Stimulated activated CD8-positive, alpha-beta memory T cell treated with anti-CD3 and anti-CD28 coated beads, Interleukin-4, amount 100 ng/mL, for 1 hour (primary cell): ENCODE results near the gene PPM1K.

ENCODE experiments used
- DNase-seq, 2 donors: peaks; one replicate each; pipeline ENCODE4 v3.0.0-alpha.2; 2020; ENCODE audit warnings: low read depth in 2 of 2, low spot score in 1 of 2

The PPM1K gene

DNA sequence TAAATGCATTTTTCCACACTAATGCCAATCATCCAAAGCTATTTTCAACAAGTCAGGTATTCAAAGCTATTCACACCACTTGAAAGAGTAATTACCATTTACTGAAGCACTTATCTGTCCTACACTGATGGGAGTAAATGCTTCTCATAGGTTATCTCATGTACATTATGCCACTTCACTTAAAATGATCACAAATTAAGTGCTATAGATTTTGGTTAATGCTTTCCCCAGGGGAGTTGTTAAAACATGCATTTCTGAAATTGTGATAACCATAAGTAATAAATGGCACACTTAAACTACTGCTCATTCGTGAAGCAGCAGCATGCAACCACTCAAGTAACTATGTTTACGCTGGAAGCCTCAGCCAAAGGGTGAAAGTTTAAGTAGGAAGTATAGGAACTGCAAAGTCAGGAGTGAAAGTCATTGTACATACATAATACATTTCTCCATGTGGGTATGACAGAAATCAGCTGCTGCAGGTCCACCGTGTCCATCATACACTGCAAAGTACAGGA is 6.6 kb downstream of the PPM1K start:
- no peak for DNase-seq

DNA sequence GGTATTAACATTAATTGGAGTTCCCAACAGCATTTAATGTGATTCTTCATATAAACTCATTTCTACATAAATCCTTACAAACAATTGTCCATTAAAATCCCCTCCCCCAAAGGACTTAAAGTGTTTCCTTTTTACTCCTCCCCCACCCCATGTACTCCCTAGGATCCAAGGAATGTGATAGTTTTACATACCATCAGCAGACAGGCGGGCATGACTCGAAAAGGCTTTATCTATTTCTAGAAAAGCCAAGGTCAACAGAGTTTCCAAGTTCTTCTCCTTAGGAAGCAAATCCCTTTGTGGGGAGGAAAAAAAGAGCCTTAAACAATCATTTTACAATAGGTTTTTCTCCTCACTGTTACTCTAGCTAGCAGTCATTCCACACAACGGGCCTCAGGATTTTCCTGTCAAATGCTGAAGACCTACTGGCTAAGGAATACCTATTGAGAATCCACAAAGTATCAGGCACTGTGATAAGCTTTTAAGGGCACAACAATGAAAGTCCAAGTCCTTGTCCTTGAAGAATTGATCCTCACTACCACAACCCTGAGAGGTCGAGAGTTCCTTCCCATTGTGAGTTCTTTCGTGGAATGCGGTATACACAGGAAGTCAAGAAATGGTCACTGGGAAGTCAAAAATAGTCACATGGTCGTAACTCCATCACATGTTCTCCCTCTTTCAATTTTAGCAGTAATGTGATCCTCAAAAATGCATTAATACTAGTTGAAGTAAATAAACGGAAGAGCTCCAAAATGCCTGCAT is 7.2 kb downstream of the PPM1K start:
- no peak for DNase-seq

DNA sequence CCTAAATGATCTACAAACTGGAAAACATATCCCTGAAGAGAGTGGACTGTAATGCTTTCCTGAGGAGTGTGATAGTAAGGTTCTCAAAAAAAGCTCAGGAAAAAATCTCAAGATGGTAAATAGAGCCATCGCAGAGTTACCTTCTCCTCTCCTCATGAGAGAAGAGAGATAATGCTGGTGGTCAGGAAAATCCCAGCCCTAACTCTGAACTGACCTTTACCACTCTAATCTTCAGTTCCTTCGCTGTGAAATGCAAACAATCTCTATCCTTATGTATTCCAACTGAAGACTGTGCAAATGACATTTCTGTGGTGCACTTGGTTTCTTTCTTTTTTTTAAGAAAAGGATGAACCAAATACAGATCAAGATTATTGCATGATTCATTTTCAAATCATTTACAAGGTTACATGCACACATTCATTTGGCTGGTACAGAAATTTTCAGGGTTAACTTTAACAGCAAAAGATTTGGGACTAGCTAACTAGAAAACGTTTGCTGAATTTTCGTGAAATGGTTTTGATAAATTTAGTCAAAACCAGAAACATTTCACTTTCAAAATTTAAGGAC is 8.3 kb downstream of the PPM1K start:
- no peak for DNase-seq

DNA sequence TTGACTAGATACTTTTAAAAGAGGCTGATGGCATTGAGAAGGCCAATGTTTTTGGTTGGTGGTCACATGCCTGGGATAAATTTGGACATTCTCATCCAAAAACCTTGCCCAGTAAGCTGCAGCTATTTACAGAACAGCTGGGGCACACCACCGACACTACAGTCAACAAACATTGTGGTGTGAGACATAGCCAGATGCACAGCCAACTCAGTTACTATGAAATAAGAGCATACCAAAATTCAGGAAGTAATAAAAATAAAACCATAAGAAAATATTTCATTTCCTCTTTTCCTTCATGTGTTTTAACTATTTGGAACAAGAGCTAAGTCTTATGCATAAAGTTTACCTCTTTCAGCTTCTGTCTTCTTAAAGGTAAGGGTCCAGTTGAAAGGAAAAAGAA is 8.8 kb downstream of the PPM1K start:
- no peak for DNase-seq

DNA sequence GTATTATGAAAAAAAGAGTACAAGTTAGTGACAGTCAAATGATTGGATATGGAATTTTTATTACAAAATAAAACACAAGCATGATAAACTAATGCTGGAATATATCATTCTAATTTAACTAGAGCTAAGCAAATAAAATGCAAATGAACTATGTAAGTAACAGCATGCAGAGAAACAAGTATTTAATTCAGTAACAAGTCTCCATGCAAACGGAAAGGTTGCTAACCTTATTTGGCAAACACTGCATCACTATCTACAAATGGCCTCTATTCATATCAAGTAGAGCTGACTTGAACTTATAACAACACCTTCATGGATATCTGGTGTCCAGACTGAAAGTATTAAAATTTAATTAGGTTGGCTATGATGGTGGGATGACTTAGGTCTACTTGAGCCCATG is 15.4 kb downstream of the PPM1K start:
- no peak for DNase-seq

DNA sequence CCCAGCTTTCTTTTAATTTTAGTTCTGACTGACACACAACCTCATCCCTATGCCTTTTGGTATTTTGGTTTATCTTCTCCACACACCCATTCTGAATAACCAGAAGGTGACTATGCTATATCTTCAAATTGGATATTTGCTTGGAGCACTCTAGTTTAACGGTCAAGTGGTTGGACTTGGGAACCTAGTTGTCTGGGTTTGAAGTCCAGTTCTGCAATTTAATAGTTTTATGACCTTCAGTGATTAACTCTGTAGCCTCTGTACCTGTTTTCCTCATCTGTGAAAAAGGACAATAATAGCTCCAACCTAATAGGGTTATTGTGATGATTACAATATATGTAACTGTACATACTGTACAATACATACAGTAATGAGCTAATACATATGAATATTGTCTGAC is 20.0 kb downstream of the PPM1K start:
- DNase-seq, result no peak

DNA sequence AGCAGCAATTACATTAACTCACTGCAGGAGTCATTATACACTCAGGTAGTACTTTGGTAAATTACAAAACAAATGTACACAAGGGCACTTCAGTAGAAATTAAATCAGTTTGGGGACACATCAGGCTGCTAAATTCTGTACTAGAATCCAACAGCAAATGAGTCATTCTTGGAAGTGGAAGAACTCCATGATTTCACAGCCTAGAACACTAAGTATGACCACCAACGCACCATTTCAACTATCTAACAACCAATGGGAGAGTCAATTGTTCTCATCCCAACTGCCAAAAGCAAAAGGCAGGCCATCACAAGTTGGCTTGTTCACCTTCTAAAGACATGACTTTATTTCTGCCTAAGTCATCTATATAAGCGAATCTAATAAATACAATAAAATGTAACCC is 26.6 kb downstream of the PPM1K start:
- no peak for DNase-seq

DNA sequence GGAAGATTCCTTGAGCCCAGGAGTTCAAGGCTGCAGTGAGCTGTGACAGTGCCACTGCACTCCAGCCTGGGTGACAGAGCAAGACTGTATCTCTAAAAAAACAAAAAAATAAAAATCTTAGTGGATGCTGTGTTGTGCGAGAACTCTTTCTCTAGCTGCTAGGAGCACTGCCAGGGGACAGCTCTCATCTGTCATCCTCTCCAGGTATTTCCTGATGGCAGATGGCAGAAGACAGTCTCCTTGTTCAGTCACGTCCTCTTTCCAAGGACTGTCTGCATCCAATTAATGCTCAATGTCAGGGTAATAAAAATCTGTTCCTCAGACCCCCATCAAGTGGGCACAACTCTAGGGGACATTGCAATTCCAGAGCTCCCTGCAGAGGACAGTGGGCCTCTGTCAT is 29.2 kb downstream of the PPM1K start:
- no peak for DNase-seq

DNA sequence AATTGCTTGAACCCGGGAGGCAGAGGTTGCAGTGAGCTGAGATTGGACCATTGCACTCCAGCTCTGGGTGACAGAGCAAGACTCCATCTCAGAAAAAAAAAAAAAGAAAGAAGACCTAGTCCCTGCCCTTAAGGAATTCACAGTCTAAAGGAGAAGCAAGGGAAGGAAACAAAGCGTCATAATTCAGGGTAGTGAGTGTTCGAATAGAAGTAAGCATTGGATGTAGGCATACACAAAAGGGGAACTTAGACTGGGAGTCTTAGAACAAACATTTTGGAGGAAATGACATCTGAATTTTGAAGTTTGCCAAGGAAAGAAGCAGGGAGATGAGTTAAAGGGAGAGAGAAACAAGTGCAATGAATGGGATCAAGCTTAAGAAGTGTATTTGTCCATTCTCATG is 32.4 kb downstream of the PPM1K start:
- DNase-seq, result no peak

DNA sequence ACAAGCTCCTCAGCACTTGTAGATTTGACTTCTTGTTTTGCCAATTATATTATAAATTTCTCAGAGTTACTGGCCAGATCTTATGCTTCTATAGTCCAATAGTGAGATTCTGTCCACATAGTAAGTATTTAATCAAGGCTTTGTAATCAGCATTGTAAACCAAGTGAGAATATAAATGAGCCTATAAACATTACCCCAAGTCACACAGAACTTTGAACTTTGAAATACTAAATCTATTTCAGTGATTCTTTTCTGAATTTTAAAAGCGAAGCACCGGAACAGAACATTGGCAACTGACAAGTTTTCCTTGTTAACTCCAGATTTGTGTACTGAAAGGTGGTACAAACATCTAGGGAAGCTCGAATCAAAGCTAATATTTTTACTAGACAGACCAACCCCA is 37.2 kb downstream of the PPM1K start:
- no peak for DNase-seq

DNA sequence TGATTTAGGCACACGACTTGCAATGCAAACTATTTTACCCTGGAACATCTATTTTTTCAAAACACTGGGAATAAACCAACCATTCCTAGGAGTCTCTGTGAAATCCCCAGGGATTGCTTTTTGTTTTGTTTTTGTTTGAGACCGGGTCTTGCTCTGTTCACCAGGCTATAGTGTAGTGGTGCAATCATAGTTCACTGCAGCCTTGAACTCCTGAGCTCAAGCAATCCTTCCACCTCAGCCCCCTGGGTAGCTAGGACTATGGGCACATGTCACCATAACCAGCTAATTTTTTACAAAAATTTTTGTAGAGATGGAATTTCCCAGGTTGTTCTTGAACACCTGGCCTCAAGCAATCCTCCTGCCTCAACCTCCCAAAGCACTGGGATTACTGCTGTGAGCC is 37.8 kb downstream of the PPM1K start:
- DNase-seq, result no peak

DNA sequence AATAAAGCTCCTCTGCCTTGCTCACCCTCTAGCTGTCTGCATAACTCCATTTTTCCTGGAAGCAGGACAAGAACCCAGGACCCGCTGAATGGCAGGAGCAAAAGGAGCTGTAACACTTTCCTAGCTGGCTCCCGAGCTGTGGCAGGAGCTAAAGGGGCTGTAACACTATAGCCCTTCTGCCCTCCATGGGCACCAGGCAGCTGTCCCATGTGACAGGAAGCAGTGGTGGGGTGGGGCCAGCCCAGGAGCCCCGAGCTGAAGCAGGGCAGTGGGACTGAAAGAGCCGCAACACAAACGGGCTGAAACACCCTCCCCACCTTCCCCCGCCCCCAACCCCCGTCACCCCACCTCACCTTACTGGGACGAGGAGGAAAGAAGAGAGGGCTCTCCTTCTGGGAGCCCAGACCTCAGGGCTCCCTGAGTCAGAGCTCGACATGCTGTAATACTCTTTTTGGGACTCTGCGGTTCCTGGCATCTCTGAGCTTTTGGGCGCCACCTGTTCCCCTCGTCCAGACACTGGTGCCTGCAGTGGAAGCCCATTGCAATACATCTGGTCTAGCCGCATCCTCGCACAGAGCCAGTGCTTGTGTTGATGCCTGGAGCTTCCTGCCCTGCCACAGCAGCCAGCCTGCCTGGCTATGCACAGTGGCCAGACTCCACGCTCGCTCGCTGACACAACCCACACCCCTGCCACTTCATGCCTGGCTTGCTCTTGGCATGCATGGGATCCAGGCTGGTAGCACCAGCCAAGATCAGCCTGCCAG is 39.4 kb downstream of the PPM1K start:
- no peak for DNase-seq

DNA sequence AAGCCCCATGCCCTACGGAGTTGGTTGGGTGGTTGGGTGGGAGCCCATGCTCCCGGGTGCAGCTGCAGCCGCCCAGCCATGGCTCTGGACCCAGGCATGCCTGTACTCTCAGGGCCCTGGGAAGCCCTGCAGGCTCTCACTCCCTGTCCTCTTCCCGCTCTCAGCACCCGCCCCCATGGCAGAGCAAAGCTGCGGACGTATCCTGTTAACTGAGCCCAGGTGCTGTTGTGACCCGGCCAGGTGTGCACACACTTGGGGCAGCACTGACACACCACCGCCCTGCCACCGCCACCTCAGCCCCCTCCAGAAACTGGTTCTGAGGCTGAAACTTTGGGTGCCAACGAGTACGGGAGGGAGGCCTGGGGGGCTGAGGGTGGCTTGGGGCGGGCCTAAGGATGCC is 40.3 kb downstream of the PPM1K start:
- no peak for DNase-seq

DNA sequence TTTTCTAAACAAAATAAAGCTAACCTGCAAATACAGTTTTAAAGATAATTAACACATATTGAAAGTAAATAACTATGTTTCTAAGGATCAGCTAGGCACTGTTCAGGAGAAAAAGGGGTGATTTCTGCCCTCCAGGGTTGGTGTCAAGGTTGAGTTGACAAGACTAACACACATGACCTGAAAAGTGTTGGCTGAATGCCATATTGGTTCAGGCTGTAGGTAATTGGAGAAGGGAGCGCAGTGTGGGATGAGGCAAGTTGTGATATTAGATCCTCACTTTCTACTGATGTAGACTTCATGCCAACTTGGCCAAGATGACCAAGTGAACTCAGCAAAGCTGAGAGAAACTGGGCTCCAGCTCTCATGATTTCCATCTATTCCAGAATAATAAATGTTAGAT is 42.2 kb downstream of the PPM1K start:
- DNase-seq, result no peak

DNA sequence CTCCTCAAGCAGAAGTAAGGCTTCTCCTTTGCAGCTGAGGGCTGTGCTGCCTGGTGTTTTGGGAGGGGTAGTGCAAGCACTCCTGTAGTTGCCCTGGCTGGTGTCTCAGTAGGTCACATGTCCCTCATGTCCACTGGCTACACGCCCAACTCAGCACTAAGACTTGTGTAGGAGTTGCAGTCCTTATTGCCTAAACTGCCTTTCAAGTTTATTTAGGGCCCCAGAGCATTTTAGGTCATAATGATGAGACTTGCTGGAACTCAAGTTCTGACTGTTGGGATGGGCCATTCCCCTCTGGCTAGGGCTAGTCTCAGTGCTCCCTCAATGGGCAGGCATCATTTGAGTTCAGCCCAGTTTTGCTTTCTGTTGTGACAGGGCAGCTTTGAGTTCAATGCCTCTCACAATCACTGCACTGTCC is 44.1 kb downstream of the PPM1K start:
- DNase-seq, result no peak

DNA sequence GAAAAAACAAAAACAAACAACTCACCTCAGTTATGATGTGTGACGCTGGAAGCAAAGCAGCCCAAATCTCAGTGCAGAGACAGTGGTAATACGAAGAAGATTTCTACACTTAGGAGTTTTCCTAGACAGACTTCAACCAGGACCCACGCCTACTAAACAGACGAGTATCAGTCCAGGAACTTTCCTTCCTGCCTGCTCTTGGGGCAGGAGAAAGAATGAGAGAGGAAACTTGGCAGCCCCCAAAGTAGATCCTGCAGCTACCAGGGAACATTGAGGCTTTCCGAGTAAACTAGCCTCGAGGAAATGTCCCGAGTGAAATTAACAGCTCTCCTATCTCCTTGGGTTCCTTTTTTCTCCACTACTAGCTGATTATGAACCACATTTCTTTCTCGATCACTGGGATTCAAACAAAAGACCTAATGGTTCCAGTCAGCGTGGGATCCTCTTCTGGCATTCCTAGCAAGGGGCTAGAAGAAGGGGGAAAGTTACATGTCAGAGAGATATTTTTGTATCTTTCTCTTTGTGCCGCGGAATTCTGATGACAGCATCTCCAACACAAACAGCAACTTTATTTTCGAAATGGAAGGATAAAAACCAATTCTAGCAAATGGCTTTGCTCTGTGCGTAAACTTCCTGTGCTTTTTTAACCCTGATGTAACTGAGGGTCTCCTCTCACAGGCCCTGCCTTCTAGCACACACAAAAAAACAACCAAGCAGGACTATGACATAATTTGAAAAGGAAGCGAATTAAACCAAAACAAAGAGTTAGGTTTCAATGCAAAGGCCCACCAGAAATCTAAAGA is 53.2 kb downstream of the PPM1K start:
- no peak for DNase-seq

DNA sequence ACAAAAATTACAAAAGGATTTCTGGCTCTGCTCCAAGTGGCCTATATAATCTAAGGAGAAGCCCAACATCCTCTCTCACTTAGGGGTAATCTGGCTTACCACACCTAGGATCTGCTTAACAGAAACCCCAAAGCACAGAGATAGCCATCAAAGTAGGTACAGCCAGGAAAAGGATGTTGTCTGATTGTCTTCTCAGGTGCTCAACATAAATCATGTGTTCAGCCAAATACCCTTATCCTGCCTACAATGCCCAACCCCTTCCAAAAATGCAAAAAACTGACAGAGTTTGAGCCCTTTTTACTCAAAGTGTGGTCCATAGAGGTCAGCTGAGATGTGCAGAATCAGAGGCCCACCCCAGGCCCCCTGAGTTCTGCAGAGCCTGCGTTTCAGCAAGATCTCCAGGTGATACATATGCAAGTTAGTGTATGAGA is 53.9 kb downstream of the PPM1K start:
- no peak for DNase-seq

DNA sequence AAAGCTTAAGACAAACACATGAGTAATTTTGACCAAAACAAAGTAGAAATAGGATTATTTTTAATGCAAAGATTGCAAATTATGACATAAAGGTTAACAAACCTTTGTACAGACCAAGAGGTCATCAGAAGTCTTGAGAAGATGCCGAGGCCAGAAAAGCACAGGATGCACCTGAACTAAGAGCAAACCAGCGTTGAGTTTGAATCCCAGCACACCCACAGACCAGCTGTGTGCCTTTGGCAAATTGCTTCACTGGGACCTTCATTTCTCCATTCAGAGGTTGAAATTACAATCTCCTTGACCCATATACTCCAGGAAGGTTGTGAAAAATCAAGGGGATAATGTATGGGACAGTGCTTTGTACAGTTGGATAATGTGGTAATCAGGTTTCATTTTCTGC is 56.6 kb downstream of the PPM1K start:
- no peak for DNase-seq

DNA sequence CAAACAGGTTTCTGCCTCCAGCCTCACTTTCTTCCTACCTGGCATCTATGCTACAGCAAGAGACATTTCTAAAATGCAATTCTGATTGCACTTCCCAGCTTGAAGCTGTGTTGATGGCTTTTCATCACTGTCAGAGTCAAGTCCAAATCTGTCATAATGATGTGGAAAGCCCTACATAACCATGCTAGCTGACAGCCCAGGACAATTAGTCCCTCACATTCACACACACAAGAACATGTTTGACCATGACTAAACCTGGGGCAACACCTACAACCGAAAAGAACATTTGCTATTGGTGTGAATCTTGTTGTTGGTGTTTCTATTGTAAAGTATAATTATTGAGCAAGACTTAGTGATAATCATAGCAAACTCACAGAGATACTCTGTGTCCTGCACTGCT is 58.2 kb downstream of the PPM1K start:
- no peak for DNase-seq

DNA sequence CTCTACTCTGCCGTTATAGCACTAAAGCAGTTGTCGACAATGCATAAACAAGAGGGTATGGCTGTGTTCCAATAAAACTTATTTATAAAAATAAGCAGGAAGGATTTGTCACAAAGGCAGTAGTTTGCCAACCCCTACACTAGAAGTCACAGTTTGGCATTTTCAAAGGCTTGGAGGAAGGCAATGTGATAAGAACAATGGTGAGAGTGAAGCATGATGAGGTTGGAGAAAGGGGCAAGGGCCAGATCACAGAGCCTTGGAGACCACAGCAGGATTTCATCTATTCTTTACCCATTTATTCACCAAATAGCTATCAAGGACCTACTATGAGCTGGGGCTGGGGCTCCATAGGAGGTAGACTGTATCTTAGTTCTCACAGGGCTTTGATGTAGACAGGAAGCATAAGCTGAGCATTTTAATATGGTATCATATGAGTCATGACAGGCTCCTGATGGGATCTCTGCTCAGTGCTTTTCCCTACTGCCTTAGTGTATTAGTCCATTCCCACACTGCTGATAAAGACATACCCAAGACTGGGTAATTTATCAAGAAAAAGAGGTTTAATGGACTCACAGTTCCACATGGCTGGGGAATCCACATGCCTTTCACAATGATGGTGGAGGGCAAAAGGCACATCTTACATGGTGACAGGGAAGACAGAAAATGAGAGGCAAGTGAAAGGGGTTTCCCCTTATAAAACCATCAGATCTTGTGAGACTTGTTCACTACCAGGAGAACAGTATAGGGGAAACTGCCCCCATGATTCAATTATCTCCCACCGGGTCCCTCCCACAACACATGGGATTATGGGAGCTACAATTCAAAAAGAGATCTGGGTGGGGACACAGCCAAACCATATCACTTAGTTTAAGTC is 58.9 kb downstream of the PPM1K start:
- DNase-seq, result no peak
